Stimulated activated CD8-positive, alpha-beta memory T cell treated with anti-CD3 and anti-CD28 coated beads, Interleukin-15, amount 100 ng/mL, for 48 hours (primary cell): ENCODE results near the gene RNGTT.
"Not testable (repeated sequence)": the region's sequence is repeated elsewhere in the genome, so short reads cannot be mapped to it uniquely, and the experiment has no call there.

Source experiments
- DNase-seq, 2 donors: peaks; one replicate each; pipeline ENCODE4 v3.0.0-alpha.2; 2020; ENCODE audit warnings: low read depth in 2 of 2

The RNGTT gene

DNA sequence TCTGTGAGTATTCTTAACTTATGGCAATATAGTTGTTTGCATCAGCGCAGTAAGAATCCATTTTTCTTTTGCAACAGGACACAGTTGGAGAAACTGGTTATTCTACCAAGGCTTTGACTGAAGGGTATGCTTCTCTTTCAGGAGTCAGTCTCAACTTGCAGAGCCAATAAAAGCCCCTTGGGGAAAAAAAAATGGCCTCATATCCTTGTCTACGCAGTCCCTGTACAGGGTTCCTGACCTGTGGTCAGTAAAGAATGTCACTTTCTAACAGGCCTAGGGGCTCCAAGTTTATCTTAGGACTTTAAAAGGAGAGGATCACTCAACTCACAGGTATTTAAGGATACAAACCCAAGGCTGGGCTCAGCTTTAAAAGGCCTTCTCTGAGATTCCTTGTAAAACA is 6.9 kb upstream of the RNGTT start:
- no peak for DNase-seq

DNA sequence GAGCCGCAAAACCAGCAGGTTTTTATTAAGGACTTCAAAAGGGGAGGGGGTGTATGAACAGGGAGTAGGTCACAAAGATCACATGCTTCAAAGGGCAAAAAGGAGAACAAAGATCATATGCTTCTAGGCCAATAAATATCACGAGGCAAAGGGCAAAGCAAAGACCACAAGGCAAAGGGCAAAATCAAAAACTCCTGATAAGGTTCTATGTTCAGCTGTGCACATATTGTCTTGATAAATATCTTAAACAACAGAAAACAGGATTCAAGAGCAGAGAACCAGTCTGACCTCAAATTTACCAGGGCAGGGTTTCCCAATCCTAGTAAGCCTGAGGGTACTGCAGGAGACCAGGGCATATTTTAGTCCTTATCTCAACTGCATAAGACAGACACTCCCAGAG is 5.8 kb upstream of the RNGTT start:
- not testable (repeated sequence) for DNase-seq

DNA sequence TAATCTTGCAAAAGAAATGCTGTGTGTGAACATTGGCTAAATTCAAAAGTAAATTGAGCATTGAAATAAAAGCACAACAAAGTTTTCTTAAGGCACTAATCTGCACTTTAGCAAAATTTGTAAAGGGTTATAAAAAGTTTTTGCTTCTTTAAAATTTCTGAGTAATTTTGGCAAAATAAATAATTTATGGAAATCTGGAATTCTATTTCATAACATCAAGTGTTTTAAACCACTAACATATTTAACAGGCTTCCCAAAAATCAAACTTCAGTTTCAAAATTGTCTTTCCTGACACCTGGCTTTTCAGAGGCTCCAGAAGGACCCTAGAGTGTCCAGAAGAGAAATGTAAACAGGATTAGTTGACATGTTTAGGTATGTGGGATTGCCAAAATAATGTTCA is 4.5 kb upstream of the RNGTT start:
- DNase-seq: no peak

DNA sequence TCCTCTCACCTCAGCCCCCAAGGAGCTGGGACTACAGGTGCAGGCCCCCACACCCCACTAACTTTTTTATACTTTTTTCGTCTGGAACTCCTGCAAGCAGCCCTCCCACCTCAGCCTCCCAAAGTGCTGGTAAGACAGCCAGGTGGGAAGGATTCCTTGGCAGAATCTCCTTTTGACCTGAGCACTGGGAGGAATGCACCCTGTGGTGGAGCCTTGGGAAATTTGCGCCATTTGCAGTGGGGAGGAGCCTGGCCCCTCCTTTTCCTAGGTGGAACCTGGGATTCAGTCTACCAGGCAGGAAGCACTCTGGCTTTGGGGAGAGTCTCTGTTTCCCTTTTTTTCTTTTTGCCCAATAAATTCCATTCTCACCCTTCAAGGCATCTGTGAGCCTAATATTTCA is 2.3 kb upstream of the RNGTT start:
- no peak for DNase-seq

DNA sequence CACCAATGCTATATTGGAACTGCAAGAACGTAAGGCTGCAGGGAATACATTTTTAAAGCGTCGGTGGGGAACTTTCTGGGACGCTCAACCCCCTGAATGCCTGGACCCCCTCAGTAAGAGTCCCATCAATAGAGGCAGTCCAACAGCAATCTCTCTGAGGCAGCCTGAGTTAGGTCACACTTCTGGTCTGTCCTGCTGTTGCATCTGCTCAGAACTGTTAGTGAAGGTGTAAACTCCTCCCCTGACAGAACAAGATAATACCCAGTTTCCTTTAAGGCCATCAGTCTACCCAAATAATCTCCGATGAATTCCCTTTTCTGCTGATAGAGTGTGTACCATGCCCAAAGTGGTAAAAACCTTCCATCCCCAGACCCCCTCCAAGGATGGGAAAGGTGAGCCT is 1.1 kb upstream of the RNGTT start:
- DNase-seq: no peak

DNA sequence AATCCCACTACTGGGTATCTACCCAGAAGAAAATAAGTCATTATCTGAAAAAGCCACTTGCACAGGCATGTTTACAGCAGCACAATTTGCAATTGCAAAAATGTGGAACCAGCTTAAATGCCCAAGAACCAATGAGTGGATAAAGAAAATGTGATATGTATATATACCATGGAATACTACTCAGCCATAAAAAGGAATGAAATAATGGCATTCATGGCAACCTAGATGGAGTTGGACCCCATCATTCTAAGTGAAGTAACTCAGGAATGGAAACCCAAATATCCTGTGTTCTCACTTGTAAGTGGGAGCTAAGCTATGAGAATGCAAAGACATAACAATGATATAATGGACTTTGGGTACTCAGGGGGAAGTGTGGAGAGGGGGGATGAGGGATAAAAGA is 4.6 kb downstream of the RNGTT start:
- no peak for DNase-seq

DNA sequence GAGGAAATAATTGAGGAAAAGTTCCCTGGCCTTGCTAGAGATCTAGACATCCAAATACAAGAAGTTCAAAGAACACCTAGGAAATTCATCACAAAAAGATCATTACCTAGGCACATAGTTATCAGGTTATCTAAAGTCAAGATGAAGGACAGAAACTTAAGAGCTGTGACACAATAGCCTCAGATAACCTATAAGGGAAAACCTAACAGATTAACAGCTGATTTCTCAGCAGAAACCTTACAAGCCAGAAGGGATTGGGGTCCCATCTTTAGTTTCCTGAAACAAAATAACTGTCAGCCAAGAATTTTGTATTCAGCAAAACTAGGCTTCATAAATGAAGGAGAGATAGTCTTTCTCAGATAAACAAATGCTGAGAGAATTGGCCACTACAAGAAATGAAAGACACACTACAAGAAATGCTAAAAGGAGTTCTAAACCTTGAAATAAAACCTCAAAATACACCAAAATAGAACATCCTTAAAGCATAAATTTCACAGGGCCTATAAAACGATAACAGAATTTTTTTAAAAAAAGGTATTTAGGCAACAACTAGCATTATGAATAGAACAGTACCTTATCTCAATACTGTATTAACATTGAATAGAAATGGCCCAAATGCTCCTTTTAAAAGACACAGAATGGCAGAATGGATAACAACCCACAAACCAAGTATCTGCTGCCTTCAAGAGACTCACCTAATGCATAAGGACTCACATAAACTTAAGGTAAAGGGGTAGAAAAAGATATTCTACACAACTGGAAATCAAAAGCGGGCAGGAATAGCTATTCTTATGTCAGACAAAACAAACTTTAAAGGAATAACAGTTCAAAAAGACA is 9.7 kb downstream of the RNGTT start:
- no peak for DNase-seq

DNA sequence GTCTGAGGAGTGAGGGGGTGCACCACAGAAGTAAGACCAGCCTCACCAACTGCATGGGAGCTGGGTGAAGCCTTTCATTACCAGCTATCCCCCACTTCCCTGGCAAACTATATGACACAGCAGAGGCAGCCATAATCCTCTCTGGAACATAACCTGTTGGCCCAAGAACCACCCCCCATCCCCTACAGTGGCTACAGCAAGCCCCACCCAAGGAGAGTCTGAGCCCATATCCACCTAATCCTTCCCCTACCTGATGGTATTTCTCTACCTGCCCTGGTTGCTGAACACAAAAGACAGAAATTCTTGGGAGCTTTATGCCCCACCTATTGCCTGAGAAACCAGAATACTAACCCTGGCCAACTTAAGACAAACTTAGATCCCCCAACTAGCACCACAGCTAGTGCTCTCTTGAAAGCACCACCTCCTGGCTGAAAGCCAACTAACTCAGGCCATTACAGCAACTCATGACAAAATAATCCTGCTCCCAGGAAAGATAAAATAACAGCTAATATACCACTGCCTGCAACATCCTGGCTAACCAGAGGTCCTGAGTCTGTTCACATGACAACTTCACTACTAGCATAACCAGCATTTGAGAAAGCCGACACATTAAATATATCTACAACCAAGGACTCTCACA is 11.2 kb downstream of the RNGTT start:
- no peak for DNase-seq

DNA sequence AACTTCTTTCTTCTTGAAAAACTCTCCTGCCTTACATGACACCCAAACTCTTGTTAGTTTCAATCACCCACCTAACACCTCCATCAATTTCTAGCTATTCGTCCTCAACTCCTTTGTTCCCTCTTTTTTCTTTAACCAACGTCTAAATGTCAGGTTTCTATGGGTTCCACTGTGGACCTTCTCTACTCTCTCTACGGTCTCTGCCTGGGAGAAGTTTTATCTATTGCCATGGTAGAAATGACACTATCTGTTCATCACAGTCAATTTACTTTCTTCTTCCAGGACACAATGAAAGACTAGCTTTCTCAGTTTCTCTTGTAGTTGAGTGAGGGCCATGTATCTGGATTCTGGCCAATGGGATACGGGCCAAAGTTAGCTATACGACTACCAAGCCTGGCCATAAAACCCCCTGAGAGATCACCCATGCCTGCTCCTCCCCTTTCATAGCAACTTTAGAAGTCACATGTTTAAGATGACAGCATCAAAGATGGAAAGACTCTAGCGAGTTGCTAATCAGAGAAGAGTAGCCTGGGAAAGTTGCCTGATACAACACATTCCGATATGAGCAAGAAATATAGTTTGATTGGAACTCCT is 17.9 kb downstream of the RNGTT start:
- no peak for DNase-seq

DNA sequence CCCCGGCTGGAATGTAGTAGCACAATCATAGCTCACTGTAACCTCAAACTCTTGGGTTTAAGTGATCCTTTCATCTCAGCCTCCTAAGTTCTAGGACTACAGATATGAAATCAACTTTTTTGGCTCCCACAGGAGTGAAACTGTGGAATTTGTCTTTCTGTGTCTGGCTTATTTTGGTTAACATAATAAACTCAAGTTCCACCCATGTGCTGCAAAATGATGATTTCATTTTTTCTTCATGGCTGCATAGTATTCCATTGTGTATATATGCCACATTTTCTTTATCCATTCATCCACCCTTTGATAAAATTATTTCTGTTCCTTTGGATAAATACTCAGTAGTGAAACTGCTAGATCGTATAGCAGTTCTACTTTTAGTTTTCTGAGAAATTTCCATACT is 29.9 kb downstream of the RNGTT start:
- no peak for DNase-seq

DNA sequence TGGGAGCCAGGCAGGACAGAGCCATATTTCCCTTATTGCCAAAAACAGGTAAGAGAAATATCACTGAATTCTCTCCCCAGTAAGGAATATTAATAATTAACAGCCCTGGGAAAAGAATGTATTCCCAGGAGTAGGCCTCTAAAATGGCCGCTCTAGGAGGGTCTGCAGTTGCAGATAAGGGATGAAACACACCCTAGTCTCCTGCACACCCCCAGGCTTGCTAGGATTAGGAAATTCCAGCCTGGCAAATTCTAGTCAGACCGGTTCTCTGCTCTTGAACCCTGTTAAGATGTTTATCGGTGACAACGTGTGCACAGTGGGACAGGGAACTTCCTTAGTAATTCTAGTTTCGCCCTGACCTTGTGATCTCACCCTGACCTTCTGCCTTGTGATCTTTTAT is 31.4 kb downstream of the RNGTT start:
- DNase-seq: not testable (repeated sequence)

DNA sequence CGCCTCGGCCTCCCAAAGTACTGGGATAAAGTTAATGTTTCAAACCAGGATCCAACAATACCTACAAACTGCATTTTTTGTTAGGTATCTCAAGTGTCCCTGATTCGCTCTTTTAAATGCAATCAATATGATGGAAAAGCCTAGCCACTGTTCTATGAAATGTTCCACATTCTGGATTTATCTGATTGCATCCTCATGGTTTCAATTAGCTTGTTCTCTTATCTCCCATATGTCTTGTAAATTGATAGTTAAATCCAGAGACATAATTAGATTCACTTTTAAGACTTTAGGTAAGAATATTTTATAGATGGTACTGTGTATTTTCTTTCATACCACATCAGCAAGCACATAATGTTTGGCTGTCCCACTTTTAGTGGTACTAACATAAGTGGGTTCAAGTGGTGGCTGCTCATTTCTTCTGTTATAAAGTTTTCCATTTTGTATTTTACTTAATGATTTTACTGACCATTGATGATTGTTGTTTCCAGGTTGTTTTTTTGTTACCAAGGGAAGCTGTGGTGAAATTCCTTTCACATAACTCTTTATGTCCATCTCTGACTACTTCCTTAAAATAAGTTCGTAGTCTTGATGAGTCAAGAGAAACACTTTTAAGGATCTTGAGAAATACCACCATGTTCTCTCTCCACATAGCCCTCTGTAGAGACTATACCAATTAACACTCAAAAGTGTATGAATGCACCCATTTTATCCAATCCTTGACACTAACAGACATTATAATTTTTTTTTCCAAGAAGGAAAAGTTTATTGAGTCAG is 40.5 kb downstream of the RNGTT start:
- DNase-seq: no peak

DNA sequence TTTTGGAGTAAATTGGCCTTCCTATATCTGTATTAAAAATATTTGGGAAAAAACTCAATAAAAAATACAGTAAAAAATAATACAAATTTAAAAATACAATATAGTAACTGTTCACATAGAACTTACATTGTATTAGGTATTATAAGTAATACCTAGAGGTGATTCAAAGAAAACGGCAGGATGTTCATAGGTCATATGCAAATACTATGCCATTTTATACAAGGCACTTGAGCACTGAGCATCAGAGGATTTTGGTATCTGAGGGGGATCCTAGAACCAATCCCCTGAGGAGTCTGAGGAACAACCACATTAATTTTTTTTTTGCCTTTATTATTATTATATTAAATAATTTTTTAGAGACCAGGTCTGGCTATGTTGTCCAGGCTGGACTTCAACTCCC is 41.7 kb downstream of the RNGTT start:
- no peak for DNase-seq

DNA sequence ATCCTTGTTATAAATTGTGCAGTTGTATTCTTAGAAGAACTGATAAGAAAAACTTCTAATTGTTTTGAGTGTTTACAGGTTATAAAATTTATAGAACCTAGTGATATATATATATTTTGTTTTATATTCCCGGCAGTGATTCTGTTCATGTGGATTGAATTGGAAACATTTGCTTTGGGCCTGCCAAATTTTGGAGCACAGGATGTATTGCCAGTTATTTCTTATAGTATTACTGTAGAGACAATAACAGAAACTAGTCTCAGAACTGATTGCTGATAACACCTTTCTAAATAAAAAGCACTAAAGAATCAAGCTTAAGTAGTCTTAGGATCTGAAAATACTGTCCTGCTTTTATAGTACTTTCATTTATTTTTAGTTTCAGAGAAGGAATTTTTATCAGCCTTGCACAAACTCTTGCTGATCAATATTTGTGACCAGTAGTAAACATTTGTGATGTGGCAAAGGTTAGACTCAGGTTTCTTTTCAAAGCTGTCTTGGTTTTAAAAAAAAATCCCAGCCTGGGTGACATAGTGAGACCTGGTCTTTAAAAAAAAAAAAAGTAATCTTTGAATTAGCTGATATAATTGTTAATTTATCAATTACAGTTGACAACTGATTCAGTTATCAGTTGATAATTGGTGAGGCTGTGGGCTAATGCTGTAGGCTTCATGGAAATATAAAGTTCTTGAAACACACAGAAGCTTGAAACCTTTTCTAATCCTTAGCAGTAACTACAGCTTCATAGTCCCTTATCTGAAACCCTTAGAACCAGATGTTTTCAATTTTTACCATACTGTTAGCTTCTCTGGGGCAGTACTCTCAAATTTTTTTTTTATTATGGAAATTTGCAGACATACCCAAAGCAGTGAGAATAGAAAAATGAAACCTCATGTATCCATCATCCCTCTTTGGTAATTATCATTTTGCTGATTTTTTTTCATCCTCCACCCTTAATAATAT is 42.4 kb downstream of the RNGTT start:
- DNase-seq: no peak

DNA sequence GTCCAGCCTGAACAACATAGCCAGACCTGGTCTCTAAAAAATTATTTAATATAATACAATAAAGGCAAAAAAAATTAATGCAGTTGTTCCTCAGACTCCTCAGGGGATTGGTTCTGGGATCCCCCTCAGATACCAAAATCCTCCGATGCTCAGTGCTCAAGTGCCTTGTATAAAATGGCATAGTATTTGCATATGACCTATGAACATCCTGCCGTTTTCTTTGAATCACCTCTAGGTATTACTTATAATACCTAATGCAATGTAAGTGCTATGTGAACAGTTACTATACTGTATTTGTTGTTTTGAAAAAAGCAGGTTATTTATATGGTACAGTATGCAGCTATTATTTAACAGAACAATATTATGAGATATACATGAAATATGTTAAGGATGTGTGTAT is 43.3 kb downstream of the RNGTT start:
- no peak for DNase-seq

DNA sequence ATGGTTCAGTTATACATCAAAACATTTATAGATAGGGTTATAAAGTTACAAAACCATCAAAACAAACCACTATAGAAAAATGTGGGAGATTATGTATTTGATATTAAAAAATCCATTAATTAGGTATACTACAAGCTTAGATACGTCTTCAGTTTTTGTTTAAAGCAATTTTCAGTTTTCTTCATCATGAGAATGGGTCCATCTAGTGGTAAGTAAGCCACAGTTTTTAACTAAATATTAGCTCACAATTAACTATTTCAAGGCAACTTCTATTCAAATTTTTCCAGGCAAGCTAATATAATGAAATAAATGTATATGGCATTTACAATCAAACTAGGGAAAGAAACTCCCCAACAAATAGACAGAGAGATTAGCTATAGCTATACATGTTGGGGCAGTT is 44.4 kb downstream of the RNGTT start:
- no peak for DNase-seq

DNA sequence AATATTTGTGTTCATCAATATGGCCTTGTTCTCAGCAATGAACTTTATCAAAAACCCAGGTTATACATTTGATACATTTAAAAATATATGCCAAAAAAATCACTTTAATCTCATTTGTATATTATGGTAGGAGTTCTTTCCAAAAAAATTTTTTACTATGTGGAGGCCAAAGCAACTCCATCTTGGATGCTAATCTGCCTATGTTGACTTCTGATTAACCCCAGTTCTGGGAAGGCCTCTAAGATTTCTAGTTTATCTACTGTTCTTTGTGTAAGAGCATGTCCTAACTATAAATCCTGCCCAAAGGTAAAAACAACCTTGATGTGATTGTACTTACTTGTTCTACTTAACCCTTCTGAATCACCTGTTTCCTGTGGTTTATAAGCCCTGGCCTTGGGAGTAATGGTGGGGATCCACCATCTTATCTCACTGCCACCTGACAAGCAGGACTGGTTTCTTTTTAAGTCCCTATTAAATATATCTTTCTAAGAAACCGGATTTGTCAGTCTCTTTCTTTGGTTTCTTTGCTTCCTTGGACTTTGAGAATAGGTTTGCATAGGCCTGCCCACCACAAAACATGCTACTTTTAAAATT is 46.7 kb downstream of the RNGTT start:
- DNase-seq: no peak

DNA sequence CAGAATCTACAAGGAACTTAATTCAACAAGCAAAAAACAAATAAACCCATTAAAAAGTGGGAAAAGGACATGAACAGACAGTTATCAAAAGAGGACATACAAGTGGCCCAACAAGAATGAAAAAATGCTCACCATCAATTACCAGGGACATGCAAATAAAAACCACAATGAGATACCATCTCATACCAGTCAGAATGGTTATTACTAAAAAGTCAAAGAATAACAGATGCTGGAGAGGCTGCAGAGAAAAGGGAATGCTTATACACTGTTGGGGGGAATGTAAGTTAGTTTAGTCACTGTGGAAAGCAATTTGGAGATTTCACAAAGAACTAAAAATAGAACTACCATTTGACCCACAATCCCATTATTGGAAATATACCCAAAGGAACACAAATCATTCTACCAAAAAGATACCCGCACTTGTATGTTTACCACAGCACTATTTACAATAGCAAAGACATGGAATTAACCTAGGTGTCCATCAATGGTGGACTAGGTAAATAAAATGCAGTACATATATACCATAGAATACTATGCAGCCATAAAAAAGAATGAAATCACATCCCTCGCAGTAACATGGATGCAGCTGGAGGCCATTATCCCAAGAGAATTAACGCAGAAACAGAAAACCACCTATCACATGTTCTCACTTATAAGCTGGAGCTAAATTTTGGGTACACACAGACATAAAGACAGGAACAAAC is 48.4 kb downstream of the RNGTT start:
- DNase-seq: no peak

DNA sequence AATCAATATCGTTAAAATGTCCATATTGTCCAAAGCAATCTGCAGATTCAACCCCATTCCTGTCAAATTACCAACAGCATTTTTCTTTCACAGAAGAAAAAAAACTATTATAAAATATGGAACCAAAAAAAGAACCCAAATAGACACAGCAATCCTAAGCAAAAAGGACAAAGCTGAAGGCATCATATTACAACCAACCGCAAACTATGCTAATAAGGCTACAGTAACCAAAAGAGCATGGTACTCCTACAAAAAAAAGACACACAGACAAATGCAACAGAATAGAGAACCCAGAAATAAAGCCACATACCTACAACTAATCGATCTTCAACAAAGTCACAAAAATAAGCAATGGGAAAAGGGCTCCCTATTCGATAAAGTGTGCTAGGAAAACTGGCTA is 49.2 kb downstream of the RNGTT start:
- DNase-seq: no peak

DNA sequence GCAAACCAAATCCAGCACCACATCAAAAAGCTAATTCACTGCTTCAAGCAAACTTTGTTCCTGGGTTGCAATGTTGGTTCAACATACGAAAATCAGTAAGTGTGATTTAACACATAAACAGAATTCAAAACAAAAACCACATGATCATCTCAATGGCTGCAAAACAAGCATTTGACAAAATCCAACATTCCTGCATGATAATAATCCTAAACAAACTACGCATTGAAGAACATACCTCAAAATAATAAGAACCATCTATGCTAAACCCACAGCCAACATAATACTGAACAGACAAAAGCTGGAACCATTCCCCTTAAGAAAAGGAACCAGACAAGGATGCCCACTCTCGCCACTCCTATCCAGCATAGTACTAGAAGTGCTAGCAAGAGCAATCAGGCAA is 49.9 kb downstream of the RNGTT start:
- DNase-seq: no peak
